Pancreas (tissue), 10 donors: ENCODE data around the gene SLC25A22. TPM values are rescaled to one million over a fixed set of nuclear protein-coding genes. Genes with fewer than 3 reads are reported as not detected.

Experiments
- ATAC-seq, 4 donors: fragments of 200-7000 bp; cut with Tn5 transposase; one replicate each; pipeline versions ENCODE4 v1.8.0 to v1.9.1; 2020; ENCODE audit warnings: mild to moderate bottlenecking in 4 of 4, moderate library complexity in 4 of 4
- DNase-seq, 6 donors: peaks; one replicate each; pipeline ENCODE4 v3.0.0-alpha.2; 2020
- FAIRE-seq: peaks from 2 replicates; lab custom pipeline; 2012; peaks lifted over from hg19 to GRCh38; lab: Jason Lieb, UNC
- H3K27ac ChIP-seq, 4 donors: fragments of 200-600 bp; sonication (generic); 1 replicate in 3 of 4; 2 replicates in 1 of 4; pipeline versions ENCODE4 v1.5.0 to v1.8.0; 2020
- H3K27me3 ChIP-seq, 4 donors: fragments of 200-600 bp; one replicate each; pipeline ENCODE4 v1.8.0; 2021
- H3K36me3 ChIP-seq, 3 donors: fragments of 200-600 bp; sonication (generic) in 1 of 3; one replicate each; pipeline versions ENCODE4 v1.5.0 to v1.8.0; 2020 to 2021
- H3K4me1 ChIP-seq, 3 donors: fragments of 200-600 bp; one replicate each; pipeline ENCODE4 v1.8.0; 2021
- H3K4me3 ChIP-seq, 4 donors: fragments of 200-600 bp; sonication (generic) in 2 of 4; one replicate each; pipeline versions ENCODE4 v1.5.0 to v1.8.0; 2020 to 2021
- H3K9me3 ChIP-seq, 4 donors: fragments of 200-600 bp; one replicate each; pipeline ENCODE4 v1.8.0; 2021
- WGBS, 2 donors: extraction: QIAGEN DNeasy Blood & Tissue Kit; methylation state at CpG; one replicate each; pipeline ENCODE4 v1.1.7; 2013; 5-methylcytosine and 5-hydroxymethylcytosine counted together
- intact Hi-C, 3 donors: fragments of 100-400 bp; cut with DNase I; formaldehyde crosslinking; loops; one replicate each; pipeline versions ENCODE4 v1.11.1 to v1.14.2; 2022
- polyA plus RNA-seq, 2 donors: library from polyadenylated mRNA; stranded (reverse); fragments of 200-250 nt; gene quantifications; one replicate each; pipeline ENCODE4 v1.2.3, GENCODE V29; 2013
- total RNA-seq, 6 donors: library from RNA; stranded (reverse); fragmentation: NEBNext Ultra II Directional in 4 of 6; extraction: Animal tissue kit (Norgen Biotek cat#: 25700) in 4 of 6; gene quantifications; one replicate each; pipeline versions ENCODE4 v1.2.1 to v1.2.4, GENCODE V29; 2021 to 2023
- TF ChIP-seq, protein P1 (sequence below), 4 donors: fragments of 200-600 bp; sonication (generic) in 3 of 4; IDR thresholded peaks; one replicate each; pipeline versions ENCODE4 v1.5.0 to v1.8.0; 2021; ENCODE audit warnings: antibody characterized with exemption in 4 of 4
- donor health status: healthy with polysubstance abuse.
- donor health status: DM: no; HTN: no; CAD: no; lungs with moderate emphysema.
- donor health status: DM: no; HTN: no; CAD: no.
- donor health status: control.
- donor health status: control.
- donor health status: Bipolar disorder and iron deficiency.
- donor health status: DM: yes; HTN: yes; CAD: no.
- donor health status: DM: no; HTN: no; CAD: no.
- donor health status: DM: no; HTN: no; CAD: no.
- donor health status: DM: yes; HTN: yes; CAD: no.

SLC25A22 gene
- total and polyA plus RNA-seq, 8 donors: 32.2 to 84.0 (median 42.9) TPM

DNA sequence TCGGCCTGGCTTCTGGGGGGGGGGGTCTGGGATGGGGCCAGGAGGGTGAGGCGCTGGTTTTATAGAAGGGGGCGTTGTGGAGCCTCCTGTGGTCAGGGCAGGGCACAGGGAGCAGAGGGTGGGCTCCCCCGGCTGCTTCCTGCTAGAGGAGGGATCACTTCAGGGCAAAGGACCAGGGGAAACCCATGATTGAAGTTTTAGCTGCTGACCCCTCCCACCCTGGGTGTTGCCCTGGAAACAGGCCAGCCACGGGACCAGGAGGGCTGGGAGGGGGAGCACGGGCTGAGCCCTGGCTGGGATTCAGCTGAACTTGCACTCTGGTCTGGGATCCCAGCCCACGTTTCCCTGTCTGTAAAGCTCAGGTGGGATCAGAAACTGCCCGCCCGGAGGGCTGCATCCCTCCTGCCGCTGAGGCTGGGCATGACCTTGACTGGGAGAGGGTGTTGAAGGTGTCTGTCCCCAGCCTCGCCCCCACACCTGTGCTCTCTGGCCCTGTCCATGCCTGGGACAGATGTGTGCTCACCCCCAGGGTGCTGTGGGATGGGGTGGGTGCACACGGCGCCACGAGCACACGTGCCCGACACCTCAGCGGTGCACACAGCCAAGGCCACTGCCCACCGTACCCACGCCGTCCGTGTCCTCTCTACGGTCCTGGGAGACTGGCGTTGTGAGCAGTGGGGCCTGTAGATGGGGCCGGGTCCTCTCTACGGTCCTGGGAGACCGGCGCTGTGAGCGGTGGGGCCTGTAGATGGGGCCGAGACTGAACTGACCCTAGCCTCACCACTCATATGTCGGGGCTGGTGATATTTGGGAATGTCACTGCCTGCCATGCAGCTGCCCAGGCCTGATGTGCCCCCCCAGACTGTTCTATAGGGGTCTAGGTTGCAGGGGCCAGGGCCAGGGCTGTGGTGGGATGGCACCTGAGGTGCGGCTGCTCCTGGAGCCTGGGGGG lies 46.9 kb upstream of the SLC25A22 start:
- ATAC-seq (peak; percentile 4 to 42 (median 30)), FAIRE-seq (no peak), DNase-seq (peak; percentile 83 to 94 (median 86))
- H3K36me3 ChIP-seq: peaks cover 0 to 9% (median 3%) of the 10 kb centered on the region in 3 donors
- no peaks in the 10 kb centered on the region for H3K9me3 ChIP-seq
- WGBS, 2 donors: 46 to 51% methylated on average over 29 to 31 of the region's 31 CpGs
- H3K4me1 ChIP-seq: peaks cover 4 to 39% (median 36%) of the 10 kb centered on the region in 3 donors
- peak overlapping the region; percentile 83 to 93 (median 92) for H3K27ac ChIP-seq
- no peaks in the 10 kb centered on the region for H3K27me3 ChIP-seq
- intact Hi-C loops: loop anchor here in 1 of 3 donors (5.0 kb wide), 1 partner anchor 207 kb away; no protein-coding TSS in a partner anchor
- peak overlapping the region in 2 of 4 donors; percentile 77 to 92 for H3K4me3 ChIP-seq
- TF ChIP-seq, protein P1, sequence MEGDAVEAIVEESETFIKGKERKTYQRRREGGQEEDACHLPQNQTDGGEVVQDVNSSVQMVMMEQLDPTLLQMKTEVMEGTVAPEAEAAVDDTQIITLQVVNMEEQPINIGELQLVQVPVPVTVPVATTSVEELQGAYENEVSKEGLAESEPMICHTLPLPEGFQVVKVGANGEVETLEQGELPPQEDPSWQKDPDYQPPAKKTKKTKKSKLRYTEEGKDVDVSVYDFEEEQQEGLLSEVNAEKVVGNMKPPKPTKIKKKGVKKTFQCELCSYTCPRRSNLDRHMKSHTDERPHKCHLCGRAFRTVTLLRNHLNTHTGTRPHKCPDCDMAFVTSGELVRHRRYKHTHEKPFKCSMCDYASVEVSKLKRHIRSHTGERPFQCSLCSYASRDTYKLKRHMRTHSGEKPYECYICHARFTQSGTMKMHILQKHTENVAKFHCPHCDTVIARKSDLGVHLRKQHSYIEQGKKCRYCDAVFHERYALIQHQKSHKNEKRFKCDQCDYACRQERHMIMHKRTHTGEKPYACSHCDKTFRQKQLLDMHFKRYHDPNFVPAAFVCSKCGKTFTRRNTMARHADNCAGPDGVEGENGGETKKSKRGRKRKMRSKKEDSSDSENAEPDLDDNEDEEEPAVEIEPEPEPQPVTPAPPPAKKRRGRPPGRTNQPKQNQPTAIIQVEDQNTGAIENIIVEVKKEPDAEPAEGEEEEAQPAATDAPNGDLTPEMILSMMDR (IDR thresholded peaks at IDR 0.05): no peak

DNA sequence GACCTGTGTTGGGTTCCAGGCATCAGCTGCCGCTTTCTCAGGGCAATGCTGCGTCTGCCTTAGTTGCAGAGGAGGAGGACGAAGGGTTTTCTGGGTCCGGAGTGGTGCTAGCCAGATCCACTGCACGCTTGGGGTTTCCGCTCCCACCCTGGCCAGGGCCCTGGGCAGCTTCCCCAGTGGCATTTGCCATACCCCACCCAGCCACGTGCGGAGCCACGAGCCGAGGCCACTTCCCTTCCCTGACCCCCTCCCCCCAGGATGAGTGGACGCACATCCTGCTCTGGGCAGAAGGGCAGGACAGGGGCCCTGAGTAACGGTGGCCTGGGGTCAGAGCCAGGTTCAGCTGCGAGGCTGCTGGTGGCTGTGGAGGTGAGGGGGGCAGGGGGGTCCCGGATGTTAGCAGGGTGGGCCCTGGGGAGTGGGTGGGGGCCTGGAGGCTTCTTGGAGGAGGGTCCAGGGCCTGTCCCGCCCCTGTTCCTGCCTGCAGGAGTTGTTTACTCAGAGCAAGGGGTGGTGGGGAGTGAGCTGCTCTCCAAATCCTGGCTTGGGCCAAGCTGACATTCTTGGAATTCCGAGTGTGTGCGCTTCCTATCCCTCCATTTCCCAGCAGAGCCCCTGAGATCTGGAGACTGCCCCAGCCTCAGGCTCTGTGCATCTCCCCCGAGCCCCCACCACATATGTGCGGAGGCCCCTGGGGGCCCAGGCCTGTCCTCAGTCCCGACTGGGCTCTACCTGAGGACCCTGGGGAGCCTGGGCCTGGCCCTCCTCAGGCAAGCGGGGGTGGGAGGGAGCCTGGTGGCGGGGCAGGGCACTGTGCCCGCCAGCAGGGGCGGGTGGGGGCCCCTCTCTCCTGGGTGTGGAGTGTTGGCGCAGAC lies 46.0 kb upstream of the SLC25A22 start:
- ATAC-seq: peak; percentile 16 to 37 (median 34)
- peaks cover 0 to 18% (median 12%) of the 10 kb centered on the region in 3 donors for H3K36me3 ChIP-seq
- DNase-seq: peak in 5 of 6 donors; percentile 78 to 92 (median 84)
- intact Hi-C loops: no loop called here
- TF ChIP-seq, protein P1 (IDR thresholded peaks at IDR 0.05): no peak
- WGBS, 2 donors: 7 to 21% methylated on average over 23 to 25 of the region's 25 CpGs
- FAIRE-seq: no peak
- H3K4me3 ChIP-seq: peak overlapping the region in 3 of 4 donors; percentile 77 to 92 (median 81)
- H3K27me3 ChIP-seq: no peaks in the 10 kb centered on the region
- H3K9me3 ChIP-seq: no peaks in the 10 kb centered on the region
- H3K27ac ChIP-seq: peak overlapping the region; percentile 83 to 93 (median 92)
- peaks cover 4 to 36% (median 34%) of the 10 kb centered on the region in 3 donors for H3K4me1 ChIP-seq

DNA sequence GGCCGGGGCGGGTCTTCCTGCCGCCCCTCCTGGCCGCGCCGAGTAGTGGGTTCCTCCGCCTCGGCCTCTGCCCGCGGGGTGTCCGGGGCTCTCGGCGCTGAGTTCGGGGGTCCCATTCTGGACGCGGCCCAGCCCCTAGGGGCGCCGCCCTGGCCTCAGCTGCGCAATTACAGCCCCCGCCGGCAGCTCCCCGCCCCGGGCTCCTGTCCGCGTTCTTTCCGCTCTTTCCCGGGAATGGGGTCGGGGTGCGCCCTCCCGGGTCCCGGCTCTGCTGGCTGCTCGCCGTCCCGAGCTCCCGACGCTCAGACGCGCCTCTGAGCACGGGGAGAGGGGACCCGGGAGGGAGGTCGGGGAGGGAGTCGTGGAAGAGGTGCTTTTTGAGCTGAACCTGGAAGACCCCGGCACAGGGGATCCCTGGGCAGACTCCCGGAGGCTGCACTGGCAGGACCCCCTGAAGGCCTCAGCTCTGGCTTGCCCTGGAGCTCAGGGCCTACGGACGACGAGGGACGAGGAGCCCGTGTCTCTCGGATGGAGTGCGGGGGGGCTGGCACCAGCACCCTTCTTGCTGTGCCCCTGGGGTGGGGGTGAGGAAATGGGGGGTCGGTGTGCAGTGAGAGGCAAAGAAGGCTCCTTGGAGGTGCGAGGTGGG lies 45.1 kb upstream of the SLC25A22 start:
- DNase-seq: peak in 1 of 6 donors; percentile 52
- Histone ChIP-seq H3K36me3 (peaks cover 0 to 25% (median 12%) of the 10 kb centered on the region in 3 donors), H3K4me1 (peaks cover 4 to 30% (median 26%) of the 10 kb centered on the region in 3 donors), H3K27ac (peak overlapping the region; percentile 83 to 93 (median 92)), H3K9me3 (no peaks in the 10 kb centered on the region), H3K4me3 (peak overlapping the region; percentile 69 to 92 (median 79)), H3K27me3 (no peaks in the 10 kb centered on the region)
- peak in 1 of 4 donors; percentile 0 for ATAC-seq
- TF ChIP-seq, protein P1 (IDR thresholded peaks at IDR 0.05): no peak
- no peak for FAIRE-seq
- intact Hi-C loops: no loop called here
- WGBS, 2 donors: 1% methylated on average over 43 to 53 of the region's 53 CpGs

DNA sequence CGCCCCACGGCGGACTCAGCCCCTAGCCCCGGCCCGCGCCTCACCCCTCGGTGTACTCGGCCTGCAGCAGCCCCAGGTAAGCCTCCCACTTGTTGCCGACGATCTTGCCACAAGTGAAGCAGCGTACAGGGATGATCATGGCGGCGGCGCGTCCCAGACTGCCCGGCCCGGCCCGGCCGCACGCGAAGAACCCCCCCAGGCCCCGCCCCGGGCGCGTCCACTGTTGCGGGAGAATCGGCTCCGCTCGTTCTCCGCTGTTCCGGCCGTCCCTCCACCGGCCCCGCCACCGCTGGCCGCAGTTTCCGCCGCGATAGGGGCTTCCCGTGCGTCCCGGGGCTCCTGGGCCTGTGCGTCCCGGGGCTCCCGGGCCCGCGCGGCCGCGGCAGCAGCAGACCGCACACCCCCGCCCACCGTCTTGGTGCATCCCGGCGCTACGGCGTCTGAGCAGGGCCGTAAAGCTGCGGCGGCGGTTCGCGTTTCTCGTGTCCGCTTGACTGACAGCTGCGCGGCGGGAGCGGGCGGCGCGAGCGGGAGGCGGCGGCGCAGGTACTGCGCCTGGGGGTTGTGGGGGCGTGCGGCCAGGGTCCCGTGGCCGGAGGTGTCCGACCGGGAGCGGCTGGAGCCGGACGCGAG lies 44.4 kb upstream of the SLC25A22 start, which contains the start of the genes POLR2L and TSPAN4:
Gene POLR2L (minus strand): TSS at position 160 of the 633 bp plus-strand sequence. CDS start 21 bp downstream, at position 139.
Gene TSPAN4 (plus strand): TSS at position 483 of the 633 bp plus-strand sequence. CDS start 7,453 bp downstream, outside the sequence.
- FAIRE-seq: no peak
- WGBS, 2 donors: 0 to 1% methylated on average over 64 to 87 of the region's 87 CpGs

More for the DNA sequence above, 44.4 kb upstream of the SLC25A22 start, which contains the start of the genes POLR2L and TSPAN4:
- DNase-seq (peak; percentile 86 to 96 (median 89)), ATAC-seq (peak; percentile 60 to 76 (median 68))
- TF ChIP-seq, protein P1 (IDR thresholded peaks at IDR 0.05): no peak
- Histone ChIP-seq H3K4me1 (peaks cover 4 to 28% (median 25%) of the 10 kb centered on the region in 3 donors), H3K27me3 (no peaks in the 10 kb centered on the region), H3K4me3 (peak within 1 kb of the TSS; percentile 69 to 92 (median 79)), H3K36me3 (peaks cover 0 to 31% (median 19%) of the 10 kb centered on the region in 3 donors), H3K9me3 (no peaks in the 10 kb centered on the region), H3K27ac (peak within 1 kb of the TSS; percentile 83 to 93 (median 92))
- intact Hi-C loops: no loop called here
